Measurements from ENCODE around the gene C1QTNF1.
A peak's percentile ranks its signal among the peaks of the same experiment; 100 is the strongest.
"Not testable (repeated sequence)": the region's sequence is repeated elsewhere in the genome, so short reads cannot be mapped to it uniquely, and the experiment has no call there.

C1QTNF1 gene

DNA sequence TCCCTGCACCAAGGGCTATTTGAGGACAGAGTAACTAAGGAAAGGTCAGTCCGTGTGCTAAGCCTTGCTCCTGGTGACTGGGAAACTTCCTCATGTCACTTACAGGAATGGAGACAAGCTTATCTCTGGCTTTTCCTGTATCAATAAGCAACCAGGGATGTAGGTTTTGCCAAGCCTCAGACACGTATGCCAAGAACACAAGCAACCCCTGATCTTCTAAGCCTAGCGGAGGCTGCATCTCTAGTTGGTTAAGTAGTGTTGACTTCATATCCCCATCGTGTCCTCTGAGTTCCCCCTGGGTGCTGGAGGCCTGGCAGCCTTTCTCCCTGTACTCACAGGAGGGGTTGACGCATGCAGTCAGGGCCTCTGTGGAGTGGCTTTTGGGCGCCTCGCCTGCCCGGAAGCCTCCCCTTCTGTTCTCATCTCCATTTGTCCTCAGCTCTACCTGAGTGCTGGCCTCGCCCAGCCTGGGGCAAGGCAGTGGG lies 1.4 kb upstream of the C1QTNF1 start:
- DNase-seq (ENCODE audit: low read depth, low spot score) = no peak

DNA sequence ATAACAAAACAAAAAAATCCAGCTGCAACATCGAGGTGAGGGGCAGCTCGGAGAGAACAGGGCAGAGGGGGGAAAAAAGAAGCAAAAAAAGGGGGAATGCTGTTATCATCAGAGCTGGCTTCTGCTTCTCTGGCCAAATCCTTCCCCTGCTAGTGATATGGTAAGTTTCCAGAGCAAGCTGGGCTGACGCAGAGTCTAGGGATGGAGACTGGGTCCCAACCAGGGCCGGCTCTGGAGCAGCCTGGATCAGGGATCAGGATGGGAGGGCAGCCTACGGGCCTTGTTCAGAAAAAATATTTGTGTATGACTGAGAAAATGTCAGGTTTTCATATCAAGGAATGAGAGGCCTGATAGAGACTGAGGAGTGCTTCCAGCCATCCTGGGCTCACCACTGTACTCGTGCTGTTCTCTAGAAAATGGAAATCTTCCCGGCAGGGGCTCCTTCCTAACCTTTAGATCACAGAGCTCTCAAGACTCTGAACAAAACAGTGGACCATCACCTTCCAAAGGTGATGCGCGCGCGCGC lies 726 bp upstream of the C1QTNF1 start:
- DNase-seq (ENCODE audit: low read depth, low spot score) = no peak

DNA sequence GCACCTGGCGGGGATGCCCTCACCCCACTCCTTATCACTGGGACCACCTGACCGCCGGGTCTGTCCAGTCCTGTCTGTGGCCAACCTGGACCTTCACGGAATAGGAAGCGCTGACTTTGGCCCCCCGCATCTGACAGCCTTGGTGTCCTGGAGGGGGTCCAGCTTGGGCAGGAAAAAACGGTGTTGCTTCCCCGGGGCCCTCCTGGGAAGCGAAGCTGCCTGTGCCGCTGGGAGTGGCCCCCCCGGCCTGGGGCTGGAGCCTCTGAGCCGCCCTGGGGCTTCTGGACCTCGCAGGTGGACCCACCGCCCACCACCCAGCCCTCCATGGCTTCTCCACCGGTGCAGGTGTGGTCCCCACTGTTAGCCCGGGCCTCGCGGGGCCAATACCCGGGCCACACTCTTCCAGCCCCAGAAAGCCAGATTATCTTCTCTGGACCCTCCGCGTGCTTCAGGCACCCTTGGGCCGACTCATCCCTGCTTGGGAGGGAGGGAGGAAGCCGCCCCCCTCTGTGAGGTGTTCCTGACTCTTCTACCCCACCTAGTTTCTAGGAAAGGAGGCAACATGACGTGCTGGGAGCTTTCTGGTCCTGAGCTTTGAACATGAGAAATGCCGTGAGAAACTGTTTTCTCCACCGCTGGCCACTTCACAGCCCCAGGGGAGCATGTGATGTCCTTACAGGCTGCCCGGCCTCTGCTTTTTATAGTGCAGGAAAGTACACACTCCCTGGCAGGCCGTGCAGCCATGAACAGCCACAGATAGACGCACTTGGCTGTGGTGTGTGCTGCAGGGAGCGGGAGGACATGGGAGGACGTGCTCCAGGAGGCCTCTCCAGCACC lies 1.1 kb downstream of the C1QTNF1 start:
- no peak for DNase-seq (ENCODE audit: low read depth, low spot score)

DNA sequence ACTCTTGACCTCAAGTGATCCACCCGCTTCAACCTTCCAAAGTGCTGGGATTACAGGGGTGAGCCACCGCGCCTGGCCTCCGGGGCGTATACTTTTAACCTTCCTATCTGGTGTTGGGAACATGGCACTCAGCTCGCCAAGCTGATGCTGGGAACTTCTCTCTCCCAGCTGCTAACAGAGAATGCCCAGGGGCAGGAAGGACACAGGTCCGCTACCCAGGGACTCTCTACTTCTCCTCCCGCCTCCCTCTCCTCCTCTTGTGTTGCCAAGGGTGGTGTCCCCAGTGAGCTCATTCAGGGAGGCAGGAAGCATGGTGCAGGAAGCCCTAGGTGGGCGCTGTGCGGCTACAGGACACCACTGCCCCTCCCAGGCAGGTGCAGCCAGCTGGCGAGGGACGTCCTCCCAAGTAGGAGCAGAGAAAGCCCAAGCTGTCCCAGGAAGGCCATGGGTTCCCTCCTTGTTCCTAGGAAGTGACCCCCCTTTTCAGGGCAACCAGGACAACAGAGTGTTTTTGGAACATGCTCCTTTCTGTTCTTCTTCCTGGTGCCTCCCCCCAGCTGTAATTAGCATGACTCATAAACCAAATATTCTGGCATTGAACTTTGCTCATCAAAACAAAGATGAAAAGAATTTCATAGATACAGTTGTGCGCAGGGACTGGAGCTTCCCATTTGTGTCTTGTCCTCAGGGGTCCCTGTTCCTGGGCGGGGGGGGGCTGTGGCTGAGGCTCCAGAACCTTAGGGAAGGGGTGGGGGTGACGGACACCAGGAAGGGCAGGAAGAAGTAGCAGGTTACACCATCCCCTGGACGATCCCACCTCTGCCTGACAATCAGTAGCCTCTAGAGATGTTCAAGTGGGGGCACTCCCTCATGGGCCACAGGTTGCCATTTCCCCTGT lies 2.7 kb downstream of the C1QTNF1 start:
- peak; percentile 40 for DNase-seq (ENCODE audit: low read depth, low spot score)

DNA sequence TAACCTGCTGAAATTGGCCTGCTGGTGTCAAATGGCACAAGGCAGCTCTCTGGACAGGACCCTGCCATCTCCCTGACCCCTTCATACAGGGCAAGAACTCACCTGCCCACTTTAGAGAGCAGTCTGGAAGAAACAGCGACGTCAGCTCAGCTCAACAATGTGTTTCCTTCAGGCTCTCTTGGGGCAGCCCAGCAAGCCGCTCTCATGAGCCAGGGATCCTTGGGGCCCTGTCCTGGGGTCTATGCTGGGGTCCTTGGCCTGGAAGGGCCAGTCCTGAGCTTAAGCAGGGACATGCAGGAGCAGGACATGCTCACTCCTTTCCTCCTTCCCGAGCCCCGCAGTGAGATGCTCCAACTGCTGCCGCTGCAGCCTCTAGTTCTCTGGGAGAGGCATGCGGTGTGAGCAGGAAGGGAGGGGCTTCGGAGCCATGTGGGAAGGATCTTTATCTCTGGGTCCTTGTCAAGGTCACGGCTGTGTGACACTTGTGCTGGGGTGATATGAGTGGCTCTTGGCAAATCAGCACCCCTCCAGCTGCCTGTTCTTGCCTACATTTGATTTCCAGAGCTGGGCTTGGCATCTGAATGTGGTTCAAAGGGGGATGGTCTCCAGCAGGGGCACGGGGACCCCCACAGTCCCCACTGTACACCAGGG lies 3.4 kb downstream of the C1QTNF1 start:
- no peak for DNase-seq (ENCODE audit: low read depth, low spot score)

DNA sequence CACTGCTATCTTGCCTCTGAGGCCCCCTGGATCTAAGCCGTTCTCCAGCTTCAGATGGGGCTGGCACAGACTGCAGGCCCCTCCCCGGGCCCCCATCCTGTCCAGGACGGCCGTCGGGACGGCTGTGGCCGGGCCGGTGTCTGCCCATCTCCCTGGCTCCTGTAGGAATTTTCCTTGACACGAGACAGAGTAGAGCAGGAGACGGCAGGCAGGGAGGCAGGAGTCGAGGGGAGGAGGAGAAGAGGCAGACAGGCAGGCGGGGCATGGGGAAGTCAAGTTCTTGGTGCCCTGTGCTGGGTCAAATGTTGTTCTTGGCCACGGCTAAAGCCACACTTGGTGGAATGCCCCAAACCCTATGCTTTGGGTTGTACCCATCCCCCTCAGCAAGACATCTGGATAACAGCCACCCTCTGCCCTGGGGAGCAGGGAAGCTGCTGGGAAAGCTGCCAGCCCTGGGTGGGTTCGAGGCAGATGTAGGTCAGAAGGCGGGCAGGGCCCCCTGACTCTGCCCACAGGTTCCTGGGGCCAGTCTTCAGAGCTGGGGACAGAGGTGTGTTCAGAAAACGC lies 4.0 kb downstream of the C1QTNF1 start:
- peak; percentile 58 for DNase-seq (ENCODE audit: low read depth, low spot score)

DNA sequence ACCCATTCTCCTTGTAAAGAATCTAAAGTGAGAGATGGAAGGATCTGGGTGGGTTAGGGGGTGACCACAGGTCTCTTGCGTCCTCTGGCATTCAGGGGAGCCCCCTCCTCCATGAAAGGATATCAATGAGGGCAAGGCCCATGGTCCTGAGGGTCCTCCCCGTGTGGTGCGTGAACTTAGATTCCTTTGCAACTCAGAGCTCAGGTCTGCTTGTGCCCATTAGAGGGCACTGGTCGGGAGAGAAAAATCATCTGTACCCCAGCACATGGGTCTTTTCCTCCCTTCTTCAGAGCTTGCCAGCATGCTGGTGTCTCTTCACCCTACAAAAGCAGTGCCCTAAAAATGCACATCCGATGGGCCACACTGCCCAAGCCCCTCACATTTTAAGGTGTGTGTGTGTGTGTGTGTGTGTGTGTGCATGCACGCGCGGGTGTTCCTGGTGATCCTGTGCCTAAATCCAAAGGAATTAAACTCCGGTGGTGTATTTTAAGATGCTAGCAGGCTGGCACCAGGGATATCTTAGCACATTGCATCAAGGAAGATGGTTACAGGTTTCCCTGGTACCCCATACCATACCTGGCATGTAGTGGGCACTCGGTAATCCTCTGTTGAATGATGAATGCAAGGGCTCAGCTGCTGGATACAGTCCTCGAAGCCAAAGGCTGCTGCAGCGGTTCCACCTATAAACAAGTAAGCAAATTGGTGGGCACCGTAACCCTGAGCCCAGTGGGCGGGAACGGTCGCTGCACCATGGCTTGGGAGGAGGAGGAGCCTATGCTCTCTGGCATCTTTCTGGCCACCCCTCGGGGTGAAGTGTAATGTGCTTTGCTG lies 4.7 kb downstream of the C1QTNF1 start:
- no peak for DNase-seq (ENCODE audit: low read depth, low spot score)

DNA sequence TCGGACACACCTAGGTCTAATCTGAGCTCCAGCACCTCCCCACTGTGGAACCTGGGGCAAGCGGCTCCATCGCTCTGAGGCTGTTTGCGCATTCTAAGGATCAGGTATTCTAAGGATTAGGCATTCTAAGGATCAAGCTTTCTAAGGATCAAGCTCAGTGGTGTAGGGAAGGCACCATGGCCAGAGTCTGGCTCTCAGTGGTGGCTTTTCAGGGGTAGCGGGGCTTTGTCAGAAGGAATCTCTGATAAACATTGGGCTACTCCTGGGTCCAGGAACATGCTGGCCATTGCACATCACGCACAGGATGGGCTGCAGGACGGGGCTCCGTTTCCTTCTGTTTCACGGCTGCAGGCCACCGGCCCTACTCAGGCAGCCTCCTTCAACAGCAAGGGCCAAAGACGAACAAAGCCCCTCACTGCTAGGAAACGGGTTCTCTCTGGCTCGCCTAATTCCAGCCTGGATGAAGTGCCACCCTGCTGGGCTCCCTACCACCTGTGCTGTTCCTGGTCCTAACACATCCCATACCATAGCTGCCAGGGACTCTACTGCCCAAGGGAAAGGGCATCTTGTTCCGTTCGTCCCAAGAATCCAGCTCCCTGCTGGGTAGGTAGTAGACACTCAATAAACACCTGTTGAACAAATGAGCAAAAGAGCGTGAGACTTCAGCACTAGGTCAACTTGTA lies 5.5 kb downstream of the C1QTNF1 start:
- DNase-seq (ENCODE audit: low read depth, low spot score) = no peak

DNA sequence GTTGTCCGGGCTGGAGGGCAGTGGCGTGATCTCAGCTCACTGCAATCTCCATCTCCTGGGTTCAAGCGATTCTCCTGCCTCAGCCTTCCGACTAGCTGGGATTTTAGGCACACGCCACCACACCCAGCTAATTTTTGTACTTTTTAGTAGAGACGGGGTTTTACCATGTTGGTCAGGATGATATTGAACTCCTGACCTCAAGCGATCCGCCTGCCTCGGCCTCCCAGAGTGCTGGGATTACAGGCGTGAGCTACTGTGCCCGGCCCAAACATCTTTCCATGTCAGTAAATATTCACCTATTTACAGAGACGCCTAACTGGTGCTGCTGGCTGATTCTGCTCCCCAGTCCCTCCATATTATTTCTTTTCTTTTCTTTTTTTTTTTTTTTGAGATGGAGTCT lies 6.7 kb downstream of the C1QTNF1 start:
- DNase-seq (ENCODE audit: low read depth, low spot score) = not testable (repeated sequence)

DNA sequence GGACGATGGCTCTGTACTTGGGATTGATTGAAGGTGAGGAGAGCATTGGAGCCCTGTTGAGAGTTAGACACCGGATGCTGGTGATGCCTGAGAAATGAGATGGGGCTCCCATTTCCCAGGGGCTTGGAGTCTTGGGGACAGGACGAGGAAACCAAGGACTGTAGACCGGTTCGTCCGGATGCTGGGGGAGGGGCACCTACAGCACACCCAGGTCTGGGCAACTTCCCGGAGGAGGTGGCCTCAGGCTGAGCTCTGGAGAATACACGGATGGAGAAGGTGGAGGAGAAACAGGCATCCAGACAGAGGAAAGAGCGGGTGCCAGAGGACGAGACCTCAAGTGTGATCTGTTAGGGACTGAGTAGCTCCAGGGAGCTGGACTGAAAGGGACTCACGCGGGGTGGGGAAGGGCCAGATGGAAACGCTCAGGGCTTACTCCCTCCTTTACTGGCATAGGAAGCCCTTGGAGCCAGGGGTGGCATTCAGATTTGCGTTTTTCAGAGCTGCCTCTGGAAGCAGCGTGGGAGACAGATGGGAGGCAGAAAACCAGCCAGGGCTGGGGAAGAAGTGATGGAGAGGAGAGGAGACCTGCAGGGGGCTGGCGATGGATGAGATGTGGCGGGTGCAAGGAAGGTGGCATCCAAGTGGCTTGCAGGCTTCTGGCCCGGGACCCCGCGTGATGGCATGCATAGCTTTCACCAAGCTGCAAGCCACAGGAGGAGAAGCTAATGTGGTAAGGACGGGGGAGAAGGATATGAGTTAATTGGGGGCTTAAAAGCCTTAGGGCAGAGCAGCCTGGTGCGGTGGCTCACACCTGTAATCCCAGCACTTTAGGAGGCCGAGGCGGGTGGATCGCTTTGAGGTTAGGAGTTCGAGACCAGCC lies 8.3 kb downstream of the C1QTNF1 start:
- no peak for DNase-seq (ENCODE audit: low read depth, low spot score)

DNA sequence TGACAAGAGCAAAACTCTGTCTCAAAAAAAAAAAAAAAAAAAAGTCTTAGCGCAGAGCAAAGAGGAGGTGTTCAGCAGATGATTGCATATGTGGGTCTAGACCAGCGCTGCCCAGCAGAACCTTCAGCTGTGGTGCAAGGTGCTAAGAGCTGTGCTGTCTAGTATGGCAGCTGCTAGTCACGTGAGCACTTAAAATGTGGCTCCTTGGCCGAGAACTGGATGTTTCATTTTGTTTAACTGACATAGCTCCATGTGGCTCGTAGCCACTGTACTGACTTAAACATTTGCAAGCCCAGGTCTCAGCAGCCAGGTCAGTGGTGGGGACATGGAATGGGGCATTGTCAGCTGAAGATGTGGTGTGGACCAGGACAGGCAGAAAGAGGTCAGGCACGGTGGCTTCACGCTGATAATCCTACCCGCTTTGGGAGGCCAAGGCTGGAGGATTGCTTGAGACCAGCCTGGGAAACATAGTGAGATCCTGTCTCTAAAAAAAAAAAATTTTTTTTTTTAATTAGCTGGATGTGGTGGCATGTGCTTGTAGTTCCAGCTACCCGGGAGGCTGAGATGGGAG lies 9.2 kb downstream of the C1QTNF1 start:
- no peak for DNase-seq (ENCODE audit: low read depth, low spot score)

DNA sequence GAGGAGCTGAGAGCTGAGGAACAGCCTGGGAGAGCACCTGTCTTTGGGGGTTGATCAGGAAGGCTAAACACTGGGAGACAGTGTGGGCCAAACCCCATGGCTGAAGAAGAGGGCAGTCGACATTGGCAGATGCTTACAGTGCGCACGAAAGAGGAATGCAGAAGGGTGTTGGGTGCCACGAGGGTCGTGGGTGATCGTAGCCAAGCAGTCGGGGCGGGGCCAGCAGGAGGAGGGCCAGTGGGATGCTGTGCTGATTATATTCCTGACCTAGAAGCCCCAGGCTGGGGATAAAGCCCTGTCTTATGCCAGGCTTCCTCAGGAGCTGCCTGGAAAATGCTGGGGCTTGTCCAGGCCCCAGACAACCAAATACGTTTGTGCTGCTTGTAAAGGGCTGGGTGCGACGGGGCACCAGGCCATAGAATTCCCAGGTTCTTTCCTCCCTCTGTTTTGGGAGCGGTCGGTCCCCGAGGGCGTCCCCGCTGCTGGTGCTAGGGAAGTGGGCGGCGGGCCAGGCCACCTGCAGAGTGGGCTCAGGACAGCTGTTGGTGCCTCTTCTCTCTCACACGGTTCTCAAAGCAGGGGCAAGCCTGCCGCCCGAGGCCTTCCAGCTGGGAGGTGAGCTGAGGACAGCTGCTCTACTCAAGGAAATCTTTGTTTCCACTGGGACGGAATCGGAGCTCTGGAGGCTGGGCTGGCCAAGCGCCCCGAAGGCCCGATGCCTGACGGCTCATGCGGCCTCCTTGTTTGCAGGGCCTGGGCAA lies 10.0 kb downstream of the C1QTNF1 start:
- DNase-seq (ENCODE audit: low read depth, low spot score) = no peak

DNA sequence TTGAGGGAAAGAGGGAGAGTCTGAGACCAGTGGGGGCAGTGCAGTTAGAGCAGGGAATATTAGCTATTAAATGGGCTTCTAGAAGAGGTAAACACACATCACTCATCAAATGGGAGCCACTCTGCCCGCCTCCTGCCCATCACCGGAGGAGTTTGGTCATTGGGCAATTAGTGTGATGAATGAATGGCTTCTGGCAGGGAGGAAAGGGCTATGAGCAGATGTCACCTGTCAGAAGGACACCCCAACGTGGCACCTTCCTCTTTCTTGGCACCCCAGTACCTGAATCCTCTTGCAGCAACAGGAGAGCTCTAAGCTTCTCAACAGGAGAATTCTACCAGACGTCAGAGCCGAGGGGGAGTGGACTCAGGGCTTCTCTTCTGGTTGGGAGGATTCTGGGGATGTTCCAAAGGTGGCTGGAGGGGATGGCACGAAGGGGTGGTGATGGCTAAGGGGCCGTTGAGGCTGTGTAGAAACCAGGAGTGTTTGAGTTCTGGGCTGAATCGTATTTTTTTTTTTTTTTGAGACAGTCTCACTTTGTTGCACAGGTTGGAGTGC lies 11.0 kb downstream of the C1QTNF1 start:
- DNase-seq (ENCODE audit: low read depth, low spot score) = no peak

DNA sequence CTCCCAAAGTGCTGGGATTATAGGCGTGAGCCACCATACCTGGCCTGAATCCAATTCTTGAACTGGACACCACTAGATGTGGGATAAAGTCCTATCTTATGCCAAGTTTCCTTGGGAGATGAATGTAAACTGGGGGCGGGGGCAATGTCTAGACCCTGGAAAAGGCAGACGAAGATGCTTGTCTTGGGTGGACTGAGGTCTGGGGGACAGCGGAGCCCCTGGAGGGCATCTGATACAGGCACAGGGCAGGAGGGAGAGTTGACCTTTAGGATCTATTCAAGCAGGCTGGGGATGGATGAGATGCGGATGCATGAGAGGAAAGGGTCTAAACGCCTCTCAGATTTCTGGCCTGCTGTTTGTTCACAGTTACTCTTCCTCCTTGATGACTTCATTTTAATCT lies 11.7 kb downstream of the C1QTNF1 start:
- no peak for DNase-seq (ENCODE audit: low read depth, low spot score)

DNA sequence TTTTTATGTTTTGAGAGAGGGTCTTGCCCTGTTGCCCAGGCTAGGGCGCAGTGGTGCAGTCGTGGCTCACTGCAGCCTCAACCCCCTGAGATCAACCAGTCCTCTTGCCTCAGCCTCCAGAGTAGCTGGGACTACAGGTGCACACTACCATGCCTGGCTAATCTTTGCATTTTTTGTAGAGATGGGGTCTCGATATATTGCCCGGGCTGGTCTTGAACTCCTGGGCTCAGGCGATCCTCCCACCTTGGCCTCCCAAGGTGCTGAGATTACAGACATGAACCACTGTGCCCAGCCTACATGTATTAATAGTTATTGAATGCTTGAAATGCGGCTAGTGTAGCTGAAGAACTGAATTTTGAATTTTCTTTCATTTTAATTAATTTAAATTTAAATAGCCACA lies 12.2 kb downstream of the C1QTNF1 start:
- DNase-seq (ENCODE audit: low read depth, low spot score) = no peak

DNA sequence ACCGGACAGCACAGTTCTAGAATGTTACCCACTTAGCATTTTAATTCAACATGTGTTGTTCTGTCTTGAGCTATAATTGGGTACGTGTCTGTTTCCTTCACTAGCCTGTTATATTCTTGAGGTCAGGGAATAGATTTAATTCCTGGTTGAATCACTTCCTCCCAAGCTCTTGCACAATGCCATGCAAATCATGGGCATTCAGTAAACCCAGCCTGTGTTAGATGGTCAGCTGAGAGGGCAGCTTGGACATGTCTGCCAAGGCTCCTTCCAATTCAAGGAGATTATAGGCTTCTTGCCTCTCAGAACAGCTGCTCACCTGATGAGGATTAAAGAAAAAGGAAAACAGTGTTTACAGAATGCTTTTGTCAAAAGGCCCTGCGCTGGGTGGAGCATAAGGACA lies 12.6 kb downstream of the C1QTNF1 start:
- DNase-seq (ENCODE audit: low read depth, low spot score) = peak; percentile 83

DNA sequence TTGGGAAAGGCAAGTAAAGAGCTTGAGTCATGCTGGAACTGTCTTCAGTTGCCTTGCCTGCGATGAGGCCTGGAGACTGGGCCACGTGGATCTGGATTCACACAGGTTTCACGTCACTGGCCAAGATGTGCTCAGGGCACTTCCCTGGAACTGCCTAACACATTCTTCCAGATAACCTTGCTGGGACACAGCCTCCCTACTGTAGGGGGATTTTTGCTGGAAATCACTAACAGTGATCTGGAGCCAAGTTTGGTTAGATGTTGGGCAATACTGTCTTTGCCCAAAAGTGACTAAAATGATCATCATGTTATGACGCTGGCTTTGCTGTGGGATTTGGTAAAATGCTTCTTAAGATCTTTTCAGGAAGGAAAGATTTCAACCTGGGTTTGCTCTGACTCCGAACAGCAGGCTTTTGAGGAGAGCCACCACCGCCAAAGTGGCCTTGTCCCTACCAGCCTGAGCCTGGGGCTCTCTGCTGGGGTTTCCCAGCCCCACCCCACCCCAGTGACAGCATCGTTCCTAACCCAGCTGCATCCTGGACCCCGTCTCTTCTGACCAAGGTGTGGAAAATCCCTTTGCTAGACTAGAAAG lies 14.7 kb downstream of the C1QTNF1 start:
- DNase-seq (ENCODE audit: low read depth, low spot score) = peak; percentile 52

Data from astrocyte of the hippocampus (primary cell).